Activated gamma-delta T cell treated with Interleukin-2 at 50 U/mL for 16 hours (primary cell): ENCODE measurements around the gene FAM241B.

Source experiments
- DNase-seq: peaks from one replicate; pipeline ENCODE4 v3.0.0-alpha.2; 2020

Gene FAM241B, protein sequence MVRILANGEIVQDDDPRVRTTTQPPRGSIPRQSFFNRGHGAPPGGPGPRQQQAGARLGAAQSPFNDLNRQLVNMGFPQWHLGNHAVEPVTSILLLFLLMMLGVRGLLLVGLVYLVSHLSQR

GRCh38 chr10:69629897-69630650 is at the start of gene FAM241B:
Gene FAM241B (plus strand): TSS chr10:69630247. CDS start chr10:69631744, 1,497 bp downstream.
- peak; percentile 69 for DNase-seq

DNA sequence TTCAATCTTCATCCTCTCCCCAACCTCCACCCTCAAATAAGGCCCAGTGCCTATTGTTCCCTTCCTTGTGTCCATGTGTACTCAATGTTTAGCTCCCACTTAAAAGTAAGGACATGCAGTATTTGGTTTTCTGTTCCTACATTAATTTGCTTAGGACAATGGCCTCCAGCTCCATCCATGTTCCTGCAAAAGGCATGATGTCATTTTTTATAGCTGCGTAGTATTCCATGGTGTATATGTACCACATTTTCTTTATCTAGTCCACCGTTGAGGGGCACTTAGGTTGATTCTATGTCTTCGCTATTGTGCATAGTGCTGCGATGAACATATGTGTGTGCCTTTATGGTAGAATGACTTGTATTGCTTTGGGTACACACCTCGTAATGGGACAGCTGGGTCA is 49.6 kb upstream of the FAM241B start:
- no peak for DNase-seq

- DNase-seq = no peak
Measured at GRCh38 chr10:69583106-69583505, 46.9 kb upstream of the FAM241B start.

- DNase-seq = no peak
Measured at GRCh38 chr10:69584624-69585023, 45.4 kb upstream of the FAM241B start.

DNA sequence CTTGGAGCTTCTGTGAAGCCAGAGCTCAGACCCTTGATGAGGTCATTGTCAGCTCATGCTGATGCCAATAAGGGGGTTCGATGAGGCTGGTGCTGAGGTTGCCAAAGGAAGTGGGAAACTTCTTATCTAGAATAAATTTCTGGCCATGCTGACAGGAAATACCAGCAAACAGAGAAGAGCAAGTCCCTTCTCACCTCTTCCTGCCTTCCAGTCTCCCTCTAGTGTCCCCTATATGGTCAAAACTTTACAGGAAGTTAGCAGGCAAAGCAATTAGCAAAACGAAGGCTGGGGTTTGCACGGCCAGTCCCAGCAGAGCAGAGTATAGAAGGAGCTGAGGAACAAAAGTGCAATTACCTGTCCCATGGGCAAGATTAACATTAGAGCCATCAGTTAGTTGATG is 41.7 kb upstream of the FAM241B start:
- no peak for DNase-seq

GRCh38 chr10:69600761-69601330 is 29.2 kb upstream of the FAM241B start:
- no peak for DNase-seq

- no peak for DNase-seq
Measured at GRCh38 chr10:69609077-69609476, 21.0 kb upstream of the FAM241B start.

- DNase-seq = no peak
Measured at GRCh38 chr10:69612760-69613159, 17.3 kb upstream of the FAM241B start.

GRCh38 chr10:69614130-69614529 is 15.9 kb upstream of the FAM241B start:
- DNase-seq = no peak

DNA sequence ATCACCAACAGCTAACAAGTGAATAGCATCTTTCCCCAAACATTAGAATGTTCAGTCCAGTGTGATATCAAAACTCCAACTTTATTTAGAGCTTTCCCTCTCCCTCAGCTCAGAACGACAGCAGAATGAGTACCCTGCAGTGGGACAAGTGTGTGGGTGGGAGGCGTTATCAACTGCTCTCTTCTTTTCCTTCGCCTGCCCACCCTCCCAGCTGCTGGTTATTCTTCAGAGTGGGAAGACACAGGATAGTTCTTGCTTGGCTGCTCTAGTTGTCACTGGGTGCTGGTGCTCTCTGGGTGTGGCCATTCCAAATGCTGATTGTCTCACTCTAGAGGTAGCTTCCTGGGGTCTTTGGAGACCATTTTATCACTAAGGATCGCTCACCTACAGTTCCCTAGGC is 13.7 kb upstream of the FAM241B start:
- DNase-seq = no peak

DNA sequence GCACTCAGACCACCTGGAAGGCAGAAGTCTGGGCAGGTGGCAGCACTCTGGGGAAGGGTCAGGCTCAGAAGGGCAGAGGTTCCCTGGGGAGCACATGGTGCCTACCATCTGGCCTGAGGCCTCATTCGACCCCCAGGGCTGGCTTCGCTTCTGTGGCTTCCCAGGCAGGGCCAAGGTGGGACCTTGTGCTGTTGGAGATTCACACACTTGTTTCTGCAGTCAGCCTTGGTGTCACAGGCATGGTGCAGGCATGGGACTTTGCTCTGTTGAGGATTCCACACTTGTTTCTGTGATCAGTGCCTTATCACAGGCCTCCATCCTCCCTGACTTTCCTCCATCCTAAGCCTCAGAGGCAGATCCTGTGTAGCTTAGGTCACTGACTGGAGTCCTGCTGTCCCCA is 11.3 kb upstream of the FAM241B start:
- DNase-seq = no peak

DNA sequence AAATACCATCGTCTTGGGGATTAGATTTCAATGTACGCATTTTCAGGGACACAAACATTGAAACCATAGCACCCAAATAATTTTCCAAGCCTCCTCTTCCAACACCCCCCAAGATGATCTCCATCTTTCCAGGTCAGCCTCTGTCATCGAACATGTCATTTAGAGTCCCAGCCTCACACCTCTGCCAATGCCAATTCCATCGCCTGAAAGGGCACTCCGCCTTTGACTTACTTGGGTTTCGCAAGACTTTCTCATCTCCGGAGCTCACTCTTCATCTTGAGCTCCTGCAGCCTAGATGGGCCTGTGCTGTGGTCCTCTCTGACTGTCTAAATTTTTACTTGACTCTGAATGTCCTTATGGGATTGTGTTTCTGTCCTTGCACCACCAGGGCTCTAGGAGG is 10.4 kb upstream of the FAM241B start:
- no peak for DNase-seq

DNA sequence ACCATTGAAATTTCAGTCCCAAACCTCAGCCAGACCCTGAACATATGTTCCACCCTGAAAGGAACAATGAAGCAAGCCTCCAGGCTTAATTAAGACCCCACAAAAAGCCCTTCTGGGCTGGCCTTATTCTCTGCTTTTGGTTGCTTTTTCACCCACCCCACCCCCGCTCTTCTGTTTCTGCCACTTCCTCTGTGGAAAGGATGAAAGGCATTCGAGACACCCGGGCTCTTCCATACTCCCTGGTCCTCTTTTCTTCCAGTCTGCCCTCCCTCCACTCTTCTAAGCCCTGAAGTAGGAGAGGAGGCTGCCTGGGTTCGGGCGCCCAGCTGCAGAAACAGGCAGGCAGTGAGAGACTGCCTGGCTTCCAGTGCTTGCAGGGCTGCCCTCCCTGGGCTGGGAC is 9.4 kb upstream of the FAM241B start:
- no peak for DNase-seq

DNA sequence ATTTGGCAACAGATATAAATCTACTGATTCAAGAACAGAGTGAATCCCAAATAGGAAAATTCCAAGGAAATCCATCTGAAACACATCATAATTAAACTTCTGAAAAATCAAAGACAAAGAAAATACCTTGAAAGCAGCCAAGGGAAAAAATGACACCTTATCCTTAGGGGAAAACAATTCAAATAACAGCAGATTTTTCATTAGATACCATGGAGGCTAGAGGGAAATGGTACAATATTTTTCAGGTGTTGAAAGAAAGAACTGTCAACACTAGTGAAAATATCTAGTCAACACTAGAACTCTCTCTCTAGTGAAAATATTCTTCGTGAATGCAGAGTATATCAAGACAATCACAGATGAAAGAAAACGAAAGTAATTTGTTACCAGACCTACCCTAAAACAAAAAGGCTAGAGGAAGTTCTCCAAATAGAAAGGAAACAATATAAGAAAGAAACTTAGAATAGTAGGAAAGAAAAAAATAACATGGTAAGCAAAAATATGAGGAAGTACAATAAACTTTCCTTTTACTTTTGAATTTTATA is 5.7 kb upstream of the FAM241B start:
- no peak for DNase-seq

DNA sequence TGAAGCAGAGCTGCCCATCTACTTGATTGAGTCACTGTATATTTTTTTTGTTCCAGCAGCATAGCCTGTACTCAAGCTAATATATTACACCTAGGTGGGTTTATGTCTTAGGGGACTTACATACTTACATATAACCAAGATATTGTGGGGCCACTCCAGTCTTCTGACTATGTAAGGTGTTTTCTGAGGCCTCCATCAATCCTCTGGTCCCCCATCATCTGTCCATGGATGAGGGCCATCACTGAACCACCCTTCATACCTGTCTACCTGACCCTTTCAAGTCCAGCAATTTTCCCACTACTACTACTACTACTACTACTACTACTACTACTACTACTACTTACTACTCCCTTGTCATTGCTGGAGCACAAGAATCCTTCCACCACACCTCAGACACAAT is 3.2 kb upstream of the FAM241B start:
- no peak for DNase-seq

DNA sequence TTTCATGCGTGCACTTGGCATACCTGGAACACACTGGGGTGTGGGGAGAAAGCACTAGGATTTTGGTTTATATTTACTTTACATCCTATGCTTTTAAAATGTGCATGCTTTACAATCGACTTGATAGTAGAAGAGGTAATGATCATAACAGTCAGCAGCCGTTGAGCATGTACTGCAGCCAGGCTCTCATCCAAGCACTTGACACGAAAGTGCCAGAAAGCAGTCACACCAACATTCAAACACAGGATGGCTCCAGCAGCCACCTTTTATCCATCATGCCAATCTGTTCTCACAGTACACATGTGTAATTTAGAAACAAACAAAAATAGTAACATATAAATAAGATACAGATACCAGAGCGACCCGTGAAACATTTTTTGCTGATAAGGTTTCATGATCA is 1.2 kb upstream of the FAM241B start:
- no peak for DNase-seq

GRCh38 chr10:69629519-69629896 is 539 bp upstream of the FAM241B start:
- DNase-seq = no peak

DNA sequence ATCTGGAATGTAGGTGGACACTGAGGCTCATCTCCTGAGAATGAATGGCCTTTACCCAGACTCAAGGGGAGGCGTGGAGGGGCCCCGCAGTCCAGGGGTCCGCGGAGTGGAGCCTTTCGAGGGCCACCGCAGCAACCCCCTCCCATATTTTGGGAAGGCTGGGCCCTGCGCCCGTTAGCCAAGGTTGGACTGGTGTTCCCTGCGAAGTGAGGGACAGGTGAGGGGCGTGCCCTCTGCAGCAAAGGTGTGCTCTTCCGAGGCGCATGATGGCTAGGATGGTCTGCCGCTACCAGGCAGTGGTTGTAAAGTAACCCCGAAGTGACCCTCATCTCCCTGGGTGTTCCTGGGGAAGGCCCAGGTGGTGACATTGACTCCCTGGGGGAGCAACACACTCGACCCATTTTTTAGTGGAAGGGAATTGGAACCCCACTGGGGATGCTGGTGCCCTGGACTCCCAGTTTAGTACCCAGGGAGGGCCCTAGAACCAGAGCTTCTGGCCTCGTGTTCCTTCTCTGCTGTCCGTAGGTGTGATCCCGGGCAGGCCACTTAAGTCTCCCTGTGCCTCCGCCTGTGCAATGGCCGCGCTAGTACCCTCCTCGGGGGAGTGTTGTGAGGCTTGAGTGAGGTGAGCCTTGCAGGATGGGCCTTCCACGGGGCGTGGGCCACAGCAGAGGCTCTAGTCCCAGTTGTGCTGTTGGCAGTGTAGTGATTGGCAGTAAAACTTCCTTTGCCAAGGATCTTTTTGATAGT is 779 bp downstream of the FAM241B start:
- DNase-seq = no peak

DNA sequence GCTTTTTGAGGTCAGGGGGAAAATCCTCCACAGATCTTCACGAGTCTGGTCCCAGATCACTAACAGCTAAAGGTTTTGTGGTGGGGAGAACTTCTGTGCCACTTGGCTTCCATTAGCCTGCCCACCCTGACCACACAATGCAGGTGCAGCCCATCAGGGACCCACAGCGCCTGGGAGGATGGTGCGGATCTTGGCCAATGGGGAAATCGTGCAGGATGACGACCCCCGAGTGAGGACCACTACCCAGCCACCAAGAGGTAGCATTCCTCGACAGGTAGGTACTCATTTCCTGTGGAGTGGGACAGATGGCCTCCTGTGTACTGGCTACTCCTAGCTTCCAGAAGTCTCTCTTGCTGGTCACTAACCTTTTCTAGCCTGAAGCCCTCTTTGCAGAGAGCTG is 1.5 kb downstream of the FAM241B start:
- DNase-seq = no peak

- no peak for DNase-seq
Measured at GRCh38 chr10:69632516-69633199, 2.6 kb downstream of the FAM241B start.

- DNase-seq = no peak
Measured at GRCh38 chr10:69633673-69634635, 3.9 kb downstream of the FAM241B start.
